ENCODE measurements around the gene LMBR1L. TPM values are rescaled to one million over a fixed set of nuclear protein-coding genes. Genes with fewer than 3 reads are reported as not detected.

The LMBR1L gene
- total and polyA plus RNA-seq, 3 experiments from 2014 or later = 37.6 to 48.7 (median 47.2) TPM

DNA sequence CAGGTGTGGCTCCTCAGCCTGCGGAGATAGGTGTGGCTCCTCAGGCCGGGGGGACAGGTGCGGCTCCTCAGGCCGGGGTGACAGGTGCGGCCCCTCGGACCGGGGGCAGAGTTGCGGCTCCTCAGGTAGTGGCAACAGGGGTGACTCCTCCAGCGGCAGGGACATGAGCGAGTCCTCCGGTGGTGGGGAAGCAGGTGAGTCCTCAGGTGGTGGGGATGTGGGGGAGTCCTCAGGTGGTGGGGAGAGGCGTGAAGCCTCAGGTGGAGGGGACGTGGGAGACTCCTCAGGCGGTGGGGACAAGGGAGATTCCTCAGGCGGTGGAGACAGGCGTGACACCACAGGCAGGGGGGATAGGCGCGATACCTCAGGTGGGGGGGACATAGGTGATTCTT lies 59.3 kb downstream of the LMBR1L start:
- peaks cover 79% of the 10 kb centered on the region for H3K36me3 ChIP-seq (ENCODE audit: insufficient read depth, low read length)
- no peak overlapping the region for H3K4me3 Mint-ChIP-seq
- ChIA-PET CTCF (no interaction called here), POLR2A (no interaction called here)
- H3K27ac Mint-ChIP-seq = no peak overlapping the region
- H3K27me3 ChIP-seq (ENCODE audit: insufficient read depth, low read length, poor library complexity, severe bottlenecking) = no peaks in the 10 kb centered on the region
- H3K9me3 ChIP-seq (ENCODE audit: low read length) = no peaks in the 10 kb centered on the region
- no peak for DNase-seq
- H3K27ac ChIP-seq (ENCODE audit: low read depth, low read length) = no peak overlapping the region
- no peaks in the 10 kb centered on the region for H3K9me3 Mint-ChIP-seq
- H3K4me1 ChIP-seq (ENCODE audit: insufficient read depth, low read length) = peaks cover 17% of the 10 kb centered on the region
- peaks cover 21 to 45% (median 27%) of the 10 kb centered on the region in 3 donors for H3K4me1 Mint-ChIP-seq
- no peak overlapping the region for H3K4me3 ChIP-seq (ENCODE audit: low read length)
- no peaks in the 10 kb centered on the region for H3K27me3 Mint-ChIP-seq
- peaks cover 5 to 94% (median 33%) of the 10 kb centered on the region in 3 donors for H3K36me3 Mint-ChIP-seq

DNA sequence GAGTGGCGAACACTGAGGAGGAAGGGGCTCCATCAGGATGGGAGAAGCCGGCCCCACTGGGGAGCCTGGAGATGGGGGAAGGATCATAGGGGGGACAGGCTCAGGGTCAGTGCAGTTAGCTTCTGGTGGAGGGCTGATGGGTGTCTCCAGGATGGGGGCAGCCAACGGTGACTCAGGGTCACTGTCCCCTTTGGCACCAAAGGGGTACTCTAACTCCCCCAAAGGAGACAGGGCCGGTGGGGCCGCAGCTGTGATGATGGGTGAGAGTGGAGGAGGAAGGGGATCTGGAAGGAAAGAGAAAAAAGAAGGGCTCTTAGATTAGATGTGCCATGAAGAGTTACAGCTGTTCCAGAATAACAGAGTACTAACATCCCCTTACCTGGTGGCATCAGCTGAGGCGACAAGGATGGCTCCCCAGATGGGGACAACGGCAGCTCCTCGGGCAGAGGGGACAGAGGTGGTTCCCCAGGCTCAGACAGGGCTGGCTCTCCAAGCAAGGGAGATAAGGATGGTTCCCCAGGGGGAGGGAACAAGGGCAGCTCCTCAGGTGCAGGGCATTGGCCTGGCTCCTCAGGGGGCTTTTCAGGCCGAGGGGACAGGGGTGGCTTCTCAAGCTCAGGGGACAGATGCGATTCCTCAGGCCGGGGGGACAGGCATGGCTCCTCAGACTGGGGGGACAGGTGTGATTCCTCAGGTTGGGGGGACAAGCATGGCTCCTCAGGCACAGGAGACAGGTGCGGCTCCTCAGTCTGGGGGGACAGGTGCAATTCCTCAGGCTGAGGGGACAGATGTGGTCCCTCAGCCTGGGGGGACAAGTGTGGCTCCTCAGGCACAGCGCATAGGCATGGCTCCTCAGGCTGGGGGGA lies 59.9 kb downstream of the LMBR1L start:
- Mint-ChIP-seq H3K36me3 (peaks cover 9 to 98% (median 33%) of the 10 kb centered on the region in 3 donors), H3K4me3 (no peak overlapping the region), H3K27me3 (no peaks in the 10 kb centered on the region), H3K27ac (peak overlapping the region in 3 of 8 donors; percentile 47 to 57 (median 55)), H3K4me1 (peaks cover 14 to 39% (median 21%) of the 10 kb centered on the region in 3 donors), H3K9me3 (no peaks in the 10 kb centered on the region)
- CTCF ChIA-PET = interaction anchor here (0.6 to 2.5 kb wide), 3 partner anchors 13 to 58 kb away, joined by 3 to 9 read pairs (median 3); no protein-coding TSS in a partner anchor
- H3K4me1 ChIP-seq (ENCODE audit: insufficient read depth, low read length) = peaks cover 11% of the 10 kb centered on the region
- H3K9me3 ChIP-seq (ENCODE audit: low read length) = no peaks in the 10 kb centered on the region
- peak in 1 of 5 donors; percentile 43 for DNase-seq
- POLR2A ChIA-PET = no interaction called here
- H3K27me3 ChIP-seq (ENCODE audit: insufficient read depth, low read length, poor library complexity, severe bottlenecking) = no peaks in the 10 kb centered on the region
- H3K27ac ChIP-seq (ENCODE audit: low read depth, low read length) = no peak overlapping the region
- no peak overlapping the region for H3K4me3 ChIP-seq (ENCODE audit: low read length)
- H3K36me3 ChIP-seq (ENCODE audit: insufficient read depth, low read length) = peaks cover 84% of the 10 kb centered on the region

- DNase-seq = no peak
- Mint-ChIP-seq H3K4me3 (no peak overlapping the region), H3K36me3 (peaks cover 10 to 97% (median 33%) of the 10 kb centered on the region in 3 donors), H3K27me3 (no peaks in the 10 kb centered on the region), H3K9me3 (no peaks in the 10 kb centered on the region), H3K4me1 (peaks cover 4 to 29% (median 10%) of the 10 kb centered on the region in 3 donors), H3K27ac (no peak overlapping the region)
- no peak overlapping the region for H3K4me3 ChIP-seq (ENCODE audit: low read length)
- ChIA-PET CTCF (interaction anchor here (0.6 to 2.5 kb wide), 2 partner anchors 14 to 38 kb away, joined by 3 to 9 read pairs; no protein-coding TSS in a partner anchor), POLR2A (no interaction called here)
- H3K4me1 ChIP-seq (ENCODE audit: insufficient read depth, low read length) = peaks cover under 1% of the 10 kb centered on the region
- H3K36me3 ChIP-seq (ENCODE audit: insufficient read depth, low read length) = peaks cover 88% of the 10 kb centered on the region
- no peak overlapping the region for H3K27ac ChIP-seq (ENCODE audit: low read depth, low read length)
- H3K27me3 ChIP-seq (ENCODE audit: insufficient read depth, low read length, poor library complexity, severe bottlenecking) = no peaks in the 10 kb centered on the region
- H3K9me3 ChIP-seq (ENCODE audit: low read length) = no peaks in the 10 kb centered on the region
Observed at GRCh38 chr12:49049566-49050224, 61.0 kb downstream of the LMBR1L start.

GRCh38 chr12:49048953-49049352 lies 61.7 kb downstream of the LMBR1L start:
- H3K27me3 Mint-ChIP-seq = no peaks in the 10 kb centered on the region
- POLR2A ChIA-PET = no interaction called here
- peaks cover 8 to 29% (median 14%) of the 10 kb centered on the region in 3 donors for H3K4me1 Mint-ChIP-seq
- no peak overlapping the region for H3K27ac ChIP-seq (ENCODE audit: low read depth, low read length)
- H3K9me3 Mint-ChIP-seq = no peaks in the 10 kb centered on the region
- H3K36me3 ChIP-seq (ENCODE audit: insufficient read depth, low read length) = peaks cover 89% of the 10 kb centered on the region
- H3K27ac Mint-ChIP-seq = peak overlapping the region in 2 of 8 donors; percentile 48 to 79
- H3K4me1 ChIP-seq (ENCODE audit: insufficient read depth, low read length) = no peaks in the 10 kb centered on the region
- no peak overlapping the region for H3K4me3 ChIP-seq (ENCODE audit: low read length)
- peaks cover 11 to 97% (median 33%) of the 10 kb centered on the region in 3 donors for H3K36me3 Mint-ChIP-seq
- no peak for DNase-seq
- CTCF ChIA-PET = interaction anchor here (1.0 to 2.5 kb wide), 2 partner anchors 11 to 15 kb away, joined by 4 to 9 read pairs; no protein-coding TSS in a partner anchor
- no peaks in the 10 kb centered on the region for H3K27me3 ChIP-seq (ENCODE audit: insufficient read depth, low read length, poor library complexity, severe bottlenecking)
- no peak overlapping the region for H3K4me3 Mint-ChIP-seq
- no peaks in the 10 kb centered on the region for H3K9me3 ChIP-seq (ENCODE audit: low read length)

Other genes starting within 250 kb of the LMBR1L start
- gene RND1, start 245.0 kb downstream of the LMBR1L start, total RNA-seq = 1 to 10 TPM; 2.0 to 2.6 TPM
- 0.90 TPM for gene RND1, start 245.0 kb downstream of the LMBR1L start, polyA plus RNA-seq
- gene FKBP11, start 185.4 kb downstream of the LMBR1L start, total RNA-seq = 100 to 1,000 TPM in 1 of 2 experiments, 10 to 100 TPM in 1; 98.3 to 103 TPM
- 238 TPM for gene FKBP11, start 185.4 kb downstream of the LMBR1L start, polyA plus RNA-seq
- 10 to 100 TPM; 91.5 to 91.8 TPM for gene ARF3, start 153.4 kb downstream of the LMBR1L start, total RNA-seq
- 24.5 TPM for gene ARF3, start 153.4 kb downstream of the LMBR1L start, polyA plus RNA-seq
- gene WNT10B, start 139.1 kb downstream of the LMBR1L start, total RNA-seq = 1 to 10 TPM; 1.4 TPM
- gene WNT10B, start 139.1 kb downstream of the LMBR1L start, polyA plus RNA-seq = 0.21 TPM
- not detected for gene WNT1, start 132.5 kb downstream of the LMBR1L start, total RNA-seq
- gene WNT1, start 132.5 kb downstream of the LMBR1L start, polyA plus RNA-seq = 2.3 TPM
- under 1 TPM; 0.33 to 0.39 TPM for gene DDN, start 111.5 kb downstream of the LMBR1L start, total RNA-seq
- gene DDN, start 111.5 kb downstream of the LMBR1L start, polyA plus RNA-seq = not detected
- 10 to 100 TPM; 73.3 to 78.3 TPM for gene PRKAG1, start 92.1 kb downstream of the LMBR1L start, total RNA-seq
- 45.9 TPM for gene PRKAG1, start 92.1 kb downstream of the LMBR1L start, polyA plus RNA-seq
- gene KMT2D, start 50.1 kb downstream of the LMBR1L start, total RNA-seq = 10 to 100 TPM; 79.4 to 79.7 TPM
- 22.8 TPM for gene KMT2D, start 50.1 kb downstream of the LMBR1L start, polyA plus RNA-seq
- 10 to 100 TPM; 10.1 to 10.2 TPM for gene RHEBL1, start 40.9 kb downstream of the LMBR1L start, total RNA-seq
- 8.0 TPM for gene RHEBL1, start 40.9 kb downstream of the LMBR1L start, polyA plus RNA-seq
- gene DHH, start 16.0 kb downstream of the LMBR1L start, total RNA-seq = under 1 TPM in 1 of 2 experiments, not detected in 1; 0.04 TPM
- not detected for gene DHH, start 16.0 kb downstream of the LMBR1L start, polyA plus RNA-seq
- gene TUBA1B, start 20.5 kb upstream of the LMBR1L start, total RNA-seq = 1,000 to 10,000 TPM; 2,435 to 2,464 TPM
- gene TUBA1B, start 20.5 kb upstream of the LMBR1L start, polyA plus RNA-seq = 378 TPM
- gene TUBA1A, start 78.2 kb upstream of the LMBR1L start, total RNA-seq = 10 to 100 TPM; 67.8 to 70.4 TPM
- gene TUBA1A, start 78.2 kb upstream of the LMBR1L start, polyA plus RNA-seq = 167 TPM
- 100 to 1,000 TPM; 351 to 356 TPM for gene TUBA1C, start 154.2 kb upstream of the LMBR1L start, total RNA-seq
- 49.5 TPM for gene TUBA1C, start 154.2 kb upstream of the LMBR1L start, polyA plus RNA-seq
- not detected for gene PRPH, start 184.3 kb upstream of the LMBR1L start, total RNA-seq
- gene PRPH, start 184.3 kb upstream of the LMBR1L start, polyA plus RNA-seq = not detected
- gene TROAP, start 212.4 kb upstream of the LMBR1L start, total RNA-seq = 10 to 100 TPM; 33.6 to 35.0 TPM
- 0.79 TPM for gene TROAP, start 212.4 kb upstream of the LMBR1L start, polyA plus RNA-seq
- gene C1QL4, start 226.3 kb upstream of the LMBR1L start, total RNA-seq = not detected
- not detected for gene C1QL4, start 226.3 kb upstream of the LMBR1L start, polyA plus RNA-seq
- not detected for gene DNAJC22, start 236.0 kb upstream of the LMBR1L start, total RNA-seq
- not detected for gene DNAJC22, start 236.0 kb upstream of the LMBR1L start, polyA plus RNA-seq